ENCODE results near the gene GRM7.

- TF ChIP-seq CTCF (conservative IDR thresholded peaks at IDR 0.05; ENCODE audit: low read depth, low read length), result no peak
- no peak for TF ChIP-seq EZH2 (IDR thresholded peaks at IDR 0.05; ENCODE audit: borderline replicate concordance, low read depth, low read length, poor library complexity, severe bottlenecking)
These were observed 647.9 kb downstream of the GRM7 start for GRCh38 chr3:7508821-7509220.

All from A673 (cell line).